Keratinocyte (primary cell): ENCODE data around the gene HOXB4. TPM values are rescaled to one million over a fixed set of nuclear protein-coding genes. Genes with fewer than 3 reads are reported as not detected.

Source experiments
- DNase-seq: peaks from one replicate; pipeline ENCODE4 v3.0.0-alpha.2; 2011; ENCODE audit warnings: low read depth, missing footprints, low spot score
- FAIRE-seq: peaks from 2 replicates; lab custom pipeline; 2011; peaks lifted over from hg19 to GRCh38; lab: Jason Lieb, UNC
- H2AFZ ChIP-seq: 2 replicates; pipeline ENCODE4 v1.6.0; 2012; ENCODE audit warnings: low read length, control low read depth, inconsistent platforms; ENCODE audit not compliant: control insufficient read depth
- H3K27ac ChIP-seq: 2 replicates; pipeline ENCODE4 v1.5.1; 2011; ENCODE audit warnings: low read length; ENCODE audit not compliant: control insufficient read depth, insufficient read depth
- H3K27me3 ChIP-seq: 3 replicates; pipeline ENCODE4 v1.6.0; 2011; ENCODE audit warnings: low read length; ENCODE audit not compliant: control insufficient read depth, insufficient read depth; ENCODE audit errors: extremely low read depth
- H3K36me3 ChIP-seq, 2 experiments: 2 replicates in 1 of 2; 3 replicates in 1 of 2; pipeline ENCODE4 v1.5.1; 2011; ENCODE audit warnings: low read length in 2 of 2, mild to moderate bottlenecking in 1 of 2; ENCODE audit not compliant: control insufficient read depth in 2 of 2, insufficient read depth in 2 of 2; ENCODE audit errors: extremely low read depth in 1 of 2
- H3K4me1 ChIP-seq: 3 replicates; pipeline ENCODE4 v1.5.1; 2011; ENCODE audit warnings: low read length; ENCODE audit not compliant: control insufficient read depth, insufficient read depth; ENCODE audit errors: extremely low read depth
- H3K4me2 ChIP-seq: 3 replicates; pipeline ENCODE4 v1.6.0; 2011; ENCODE audit warnings: low read depth, low read length; ENCODE audit not compliant: control insufficient read depth, insufficient read depth; ENCODE audit errors: extremely low read depth
- H3K4me3 ChIP-seq, 3 experiments: fragments of 200-600 bp in 1 of 3; sonication (generic) in 1 of 3; 2 replicates in 2 of 3; 3 replicates in 1 of 3; pipeline ENCODE4 v1.5.1; 2011 to 2016; ENCODE audit warnings: low read length in 3 of 3, mild to moderate bottlenecking in 3 of 3, control low read depth in 2 of 3, inconsistent platforms in 1 of 3, low read depth in 1 of 3, mixed read lengths in 1 of 3, mixed run types in 1 of 3, moderate library complexity in 1 of 3; ENCODE audit not compliant: control insufficient read depth in 2 of 3, insufficient read depth in 2 of 3; ENCODE audit errors: extremely low read depth in 1 of 3
- H3K79me2 ChIP-seq: 2 replicates; pipeline ENCODE4 v1.6.0; 2012; ENCODE audit warnings: low read length; ENCODE audit not compliant: control insufficient read depth, insufficient read depth
- H3K9ac ChIP-seq: 3 replicates; pipeline ENCODE4 v1.6.0; 2011; ENCODE audit warnings: low read length; ENCODE audit not compliant: control insufficient read depth, insufficient read depth; ENCODE audit errors: extremely low read depth
- H3K9me1 ChIP-seq: 3 replicates; pipeline ENCODE4 v1.6.0; 2011; ENCODE audit warnings: low read length; ENCODE audit not compliant: control insufficient read depth, insufficient read depth; ENCODE audit errors: extremely low read depth
- H3K9me3 ChIP-seq: 2 replicates; pipeline ENCODE4 v1.5.1; 2012; ENCODE audit warnings: low read depth, low read length; ENCODE audit not compliant: control insufficient read depth
- H4K20me1 ChIP-seq: 3 replicates; pipeline ENCODE4 v1.6.0; 2011; ENCODE audit warnings: low read length; ENCODE audit not compliant: control insufficient read depth, insufficient read depth; ENCODE audit errors: extremely low read depth
- CTCF ChIP-seq, 3 experiments: IDR thresholded peaks in 1 of 3; conservative IDR thresholded peaks in 1 of 3; optimal IDR thresholded peaks in 1 of 3; 2 replicates in 2 of 3; 3 replicates in 1 of 3; pipeline versions ENCODE3 to v1.5.1; 2011; ENCODE audit warnings: low read length in 3 of 3, mild to moderate bottlenecking in 3 of 3, moderate library complexity in 2 of 3, control low read depth in 1 of 3, inconsistent platforms in 1 of 3; ENCODE audit not compliant: insufficient read depth in 2 of 3; ENCODE audit errors: extremely low read depth in 1 of 3
- EZH2 ChIP-seq: IDR thresholded peaks from one replicate; pipeline ENCODE4 v1.6.1; 2012; ENCODE audit warnings: inconsistent platforms, mild to moderate bottlenecking, low read length, moderate library complexity
- dilution Hi-C: fragments of 300-500 bp; cut with MboI; formaldehyde crosslinking; loops from one replicate; pipeline ENCODE4 v1.7.0; 2020; ENCODE audit warnings: low sequenced_read_pairs; ENCODE audit not compliant: extremely low pct_ligation_motif_present
- polyA plus RNA-seq, 5 experiments: library from polyadenylated mRNA; depleted of rRNA in 3 of 5; stranded (reverse) in 3 of 5; stranded (forward) in 1 of 5; unstranded in 1 of 5; fragments of >200 nt; gene quantifications; 1 replicate in 1 of 5; 2 replicates in 3 of 5; 3 replicates in 1 of 5; pipeline versions ENCODE4 v1.2.1 to v1.2.3, GENCODE V29; 2011 to 2012; ENCODE audit warnings: missing spikeins in 2 of 5, low read depth in 1 of 5, low replicate concordance in 1 of 5

HOXB4 gene
- polyA plus RNA-seq, 1 donor (not counting 4 experiments of a cell fraction or from before 2014, with no cell fraction given): 0.59 TPM

GRCh38 chr17:48626245-48627117 lies 48.3 kb upstream of the HOXB4 start, which contains the start of gene HOXB9:
HOXB9 (minus strand) TSS chr17:48626358; CDS start chr17:48626269, 89 bp downstream.
- Histone ChIP-seq H4K20me1 (peaks cover 4% of the 10 kb centered on the region), H3K9ac (no peak within 1 kb of the TSS), H3K4me2 (peak within 1 kb of the TSS; percentile 67), H3K9me1 (no peaks in the 10 kb centered on the region), H3K4me1 (peaks cover 3% of the 10 kb centered on the region), H3K4me3 (peak within 1 kb of the TSS; percentile 26 to 54 (median 52)), H3K36me3 (no peaks in the 10 kb centered on the region), H3K27ac (no peak within 1 kb of the TSS), H3K27me3 (peaks cover 100% of the 10 kb centered on the region), H3K79me2 (no peaks in the 10 kb centered on the region), H2AFZ (no peak within 1 kb of the TSS), H3K9me3 (no peaks in the 10 kb centered on the region)
- FAIRE-seq: no peak
- peak; percentile 89 for TF ChIP-seq EZH2
- TF ChIP-seq CTCF (optimal IDR thresholded peaks at IDR 0.05 in 1 of 3, IDR thresholded peaks at IDR 0.05 in 1 of 3, conservative IDR thresholded peaks at IDR 0.05 in 1 of 3; ENCODE audit: extremely low read depth in 1 of 3, insufficient read depth in 2 of 3, low read length in 3 of 3): no peak
- dilution Hi-C loops: no loop called here
- no peak for DNase-seq

- Histone ChIP-seq H3K4me1 (peaks cover 3% of the 10 kb centered on the region), H3K9me1 (no peaks in the 10 kb centered on the region), H3K4me2 (peak overlapping the region; percentile 67), H3K9me3 (no peaks in the 10 kb centered on the region), H3K27me3 (peaks cover 100% of the 10 kb centered on the region), H4K20me1 (no peaks in the 10 kb centered on the region), H3K36me3 (no peaks in the 10 kb centered on the region), H2AFZ (no peak overlapping the region), H3K9ac (no peak overlapping the region), H3K27ac (no peak overlapping the region), H3K79me2 (no peaks in the 10 kb centered on the region), H3K4me3 (peak overlapping the region; percentile 26 to 54 (median 52))
- FAIRE-seq (no peak), DNase-seq (no peak)
- dilution Hi-C loops: no loop called here
- TF ChIP-seq EZH2 (peak; percentile 85), CTCF (optimal IDR thresholded peaks at IDR 0.05 in 1 of 3, IDR thresholded peaks at IDR 0.05 in 1 of 3, conservative IDR thresholded peaks at IDR 0.05 in 1 of 3; ENCODE audit: extremely low read depth in 1 of 3, insufficient read depth in 2 of 3, low read length in 3 of 3) (no peak)
Observed at GRCh38 chr17:48625495-48626244, 47.5 kb upstream of the HOXB4 start.
